ENCODE data around the gene GPR160.

- no peak for TF ChIP-seq CTCF (IDR thresholded peaks at IDR 0.05)
- TF ChIP-seq POLR2A (IDR thresholded peaks at IDR 0.05): no peak
Observed at GRCh38 chr3:170058127-170058526, 20.3 kb downstream of the GPR160 start.

Data from testis (tissue), 2 donors.